GM12878 (cell line): ENCODE measurements around the gene MRPL57. TPM values are rescaled to one million over a fixed set of nuclear protein-coding genes. Genes with fewer than 3 reads are reported as not detected.

Experiments used
- ATAC-seq: fragments of 200-7000 bp; cut with Tn5 transposase; 3 replicates; pipeline ENCODE4 v1.9.1; 2020; ENCODE audit warnings: mild to moderate bottlenecking, moderate library complexity
- BruUV-seq: library from RNA; stranded (reverse); fragments of 400-500 nt; replicated peaks from 2 replicates; lab custom pipeline; 2021; lab: Mats Ljungman, UMichigan
- CTCF ChIA-PET: fragments of 300-600 bp; sonication (Branson Sonifier 250); formaldehyde crosslinking; extraction: SDS; loops from one replicate; lab custom pipeline; 2021; ENCODE audit warnings: inconsistent platforms; lab: Yijun Ruan, JAX
- POLR2A ChIA-PET: fragments of 350-600 bp; formaldehyde crosslinking; extraction: SDS; loops from one replicate; lab custom pipeline; 2021; ENCODE audit warnings: inconsistent platforms; lab: Charles Lee
- RAD21 ChIA-PET: fragments of 300-600 bp; sonication (Branson Sonifier 250); formaldehyde crosslinking; loops from one replicate; lab custom pipeline; 2023; ENCODE audit warnings: antibody characterized with exemption; ENCODE audit not compliant: unreplicated experiment; lab: Charles Lee
- SMC1A ChIA-PET: fragments of 300-600 bp; sonication (Branson Sonifier 250); formaldehyde crosslinking; loops from one replicate; lab custom pipeline; 2023; ENCODE audit not compliant: unreplicated experiment, uncharacterized antibody; lab: Charles Lee
- DNase-seq: peaks from one replicate; pipeline ENCODE4 v3.0.0-alpha.2; 2011; ENCODE audit warnings: low read depth, low spot score
- FAIRE-seq: peaks from 3 replicates; lab custom pipeline; 2011; peaks lifted over from hg19 to GRCh38; lab: Jason Lieb, UNC
- H2AFZ ChIP-seq: 2 replicates; pipeline ENCODE4 v1.6.0; 2011; ENCODE audit warnings: low read depth, low read length, control low read depth; ENCODE audit not compliant: control insufficient read depth
- H3K27ac ChIP-seq: 2 replicates; pipeline ENCODE4 v1.5.1; 2011; ENCODE audit warnings: control low read depth; ENCODE audit not compliant: control insufficient read depth, insufficient read depth
- H3K27me3 ChIP-seq, 2 experiments: replicated peaks in 1 of 2; 2 replicates each; pipeline versions ENCODE4 v1.6.0 to v1.6.1; 2011; ENCODE audit warnings: low read length in 1 of 2; ENCODE audit not compliant: control insufficient read depth in 2 of 2, insufficient read depth in 2 of 2
- H3K36me3 ChIP-seq, 2 experiments: 2 replicates each; pipeline ENCODE4 v1.5.1; 2011; ENCODE audit warnings: low read length in 1 of 2; ENCODE audit not compliant: control insufficient read depth in 2 of 2, insufficient read depth in 2 of 2
- H3K4me1 ChIP-seq: 2 replicates; pipeline ENCODE4 v1.6.1; 2011; ENCODE audit warnings: mild to moderate bottlenecking, low read length, moderate library complexity, mixed read lengths; ENCODE audit not compliant: control insufficient read depth, insufficient read depth
- H3K4me2 ChIP-seq: 2 replicates; pipeline ENCODE4 v1.6.0; 2011; ENCODE audit warnings: control low read depth; ENCODE audit not compliant: control insufficient read depth, insufficient read depth
- H3K4me3 ChIP-seq: fragments of 200-600 bp; sonication (generic); 2 replicates; pipeline ENCODE4 v1.5.1; 2016
- H3K79me2 ChIP-seq: 2 replicates; pipeline ENCODE4 v1.6.0; 2011; ENCODE audit warnings: low read length; ENCODE audit not compliant: control insufficient read depth, insufficient read depth
- H3K9ac ChIP-seq: 2 replicates; pipeline ENCODE4 v1.8.0; 2011; ENCODE audit warnings: low read length, control low read depth, mixed read lengths; ENCODE audit not compliant: control insufficient read depth, insufficient read depth
- H3K9me3 ChIP-seq: replicated peaks from 3 replicates; pipeline ENCODE4 v1.5.1; 2011; ENCODE audit warnings: mild to moderate bottlenecking, low read length; ENCODE audit not compliant: control insufficient read depth, insufficient read depth
- H4K20me1 ChIP-seq: 2 replicates; pipeline ENCODE4 v1.6.0; 2011; ENCODE audit not compliant: control insufficient read depth, insufficient read depth
- BCL11A ChIP-seq: IDR thresholded peaks from 2 replicates; pipeline ENCODE4 v1.6.1; 2011; ENCODE audit warnings: low read depth, low read length
- DPF2 ChIP-seq: fragments of 450-650 bp; IDR thresholded peaks from 2 replicates; pipeline ENCODE4 v1.6.1; 2017; ENCODE audit warnings: mild to moderate bottlenecking
- E2F8 ChIP-seq: fragments of 450-650 bp; IDR thresholded peaks from 2 replicates; pipeline ENCODE4 v1.6.1; 2018; ENCODE audit warnings: mild to moderate bottlenecking, low read depth, moderate library complexity; ENCODE audit not compliant: partially characterized antibody
- ELK1 ChIP-seq: IDR thresholded peaks from 2 replicates; pipeline ENCODE4 v1.6.1; 2012; ENCODE audit warnings: low read depth, low read length, improper control_type of control experiment
- EP300 ChIP-seq, 2 experiments: fragments of 150-350 bp in 1 of 2; IDR thresholded peaks; 2 replicates each; pipeline ENCODE4 v1.6.1; 2011 to 2012; ENCODE audit warnings: low read depth in 2 of 2, low read length in 2 of 2, borderline replicate concordance in 1 of 2, improper control_type of control experiment in 1 of 2, inconsistent platforms in 1 of 2; ENCODE audit not compliant: control insufficient read depth in 1 of 2
- EZH2 ChIP-seq: IDR thresholded peaks from 2 replicates; pipeline ENCODE4 v1.6.1; 2012; ENCODE audit warnings: low read depth, mild to moderate bottlenecking, control low read depth, inconsistent platforms, low read length, borderline replicate concordance; ENCODE audit not compliant: control insufficient read depth
- GATAD2B ChIP-seq: fragments of 450-650 bp; conservative IDR thresholded peaks from 2 replicates; pipeline ENCODE4 v1.6.1; 2017; ENCODE audit warnings: low read depth, mild to moderate bottlenecking, moderate library complexity
- SP1 ChIP-seq: IDR thresholded peaks from one replicate; pipeline ENCODE4 v1.6.1; 2011; ENCODE audit warnings: low read depth, low read length
- STAT1 ChIP-seq: fragments of 450-650 bp; conservative IDR thresholded peaks from 2 replicates; pipeline ENCODE4 v1.6.1; 2014; ENCODE audit warnings: antibody characterized with exemption, mild to moderate bottlenecking
- ZNF622 ChIP-seq: fragments of 450-650 bp; IDR thresholded peaks from 2 replicates; pipeline ENCODE4 v1.6.1; 2017; ENCODE audit warnings: mild to moderate bottlenecking, inconsistent platforms
- whole genome bisulfite sequencing: methylation state at CpG from one replicate; pipeline ENCODE4 v1.1.6; 2016; ENCODE audit warnings: low lambda C conversion rate; ENCODE audit not compliant: insufficient replicate concordance, insufficient coverage; ENCODE audit errors: missing lambda C conversion rate; 5-methylcytosine and 5-hydroxymethylcytosine counted together
- in situ Hi-C: fragments of 300-500 bp; cut with MboI; formaldehyde crosslinking; loops from 9 replicates; pipeline ENCODE4 v1.14.3; 2018; ENCODE audit warnings: mixed read lengths
- intact Hi-C: fragments of 100-400 bp; cut with micrococcal nuclease; formaldehyde crosslinking; loops from one replicate; pipeline ENCODE4 v1.14.2; 2022; ENCODE audit not compliant: unreplicated experiment
- polyA plus RNA-seq, 11 experiments: library from polyadenylated mRNA; depleted of rRNA in 4 of 11; unstranded in 6 of 11; stranded (reverse) in 5 of 11; fragments of >200 nt; fragmentation: Nextera tagmentation in 4 of 11; fragmentation: Illumina TruSeq in 1 of 11; extraction: Ambion mirVana in 4 of 11; extraction: Trizol in 1 of 11; gene quantifications; 1 replicate in 1 of 11; 2 replicates in 10 of 11; pipeline versions ENCODE4 v1.2.1 to v1.2.3, GENCODE V29; 2011 to 2016; ENCODE audit warnings: inconsistent platforms in 2 of 11, missing spikeins in 2 of 11, low read depth in 1 of 11
- total RNA-seq, 4 experiments: library from RNA; depleted of rRNA in 3 of 4; stranded (reverse); fragments of >200 nt in 3 of 4; fragmentation: Illumina TruSeq in 1 of 4; extraction: Trizol in 1 of 4; gene quantifications; 2 replicates each; pipeline versions ENCODE4 v1.2.1 to v1.2.3, GENCODE V29; 2013 to 2021
- TF ChIP-seq, protein P1 (sequence below): fragments of 450-650 bp; conservative IDR thresholded peaks from 2 replicates; pipeline ENCODE4 v1.6.1; 2017; ENCODE audit warnings: mild to moderate bottlenecking, moderate library complexity
- TF ChIP-seq, protein P2 (sequence below): fragments of 450-650 bp; IDR thresholded peaks from 2 replicates; pipeline ENCODE4 v1.6.1; 2017; ENCODE audit warnings: mild to moderate bottlenecking, moderate library complexity
- TF ChIP-seq, protein P3 (sequence below): IDR thresholded peaks from 2 replicates; pipeline ENCODE4 v1.6.1; 2011; ENCODE audit warnings: borderline replicate concordance, low read depth, mild to moderate bottlenecking, moderate library complexity, mixed read lengths, low read length; ENCODE audit not compliant: insufficient read depth; ENCODE audit errors: extremely low read length

The MRPL57 gene
- total and polyA plus RNA-seq, 10 of the 15 experiments (the other 5 are each of a cell fraction or from before 2014, with no cell fraction given): 10.5 to 90.6 (median 25.9) TPM

DNA sequence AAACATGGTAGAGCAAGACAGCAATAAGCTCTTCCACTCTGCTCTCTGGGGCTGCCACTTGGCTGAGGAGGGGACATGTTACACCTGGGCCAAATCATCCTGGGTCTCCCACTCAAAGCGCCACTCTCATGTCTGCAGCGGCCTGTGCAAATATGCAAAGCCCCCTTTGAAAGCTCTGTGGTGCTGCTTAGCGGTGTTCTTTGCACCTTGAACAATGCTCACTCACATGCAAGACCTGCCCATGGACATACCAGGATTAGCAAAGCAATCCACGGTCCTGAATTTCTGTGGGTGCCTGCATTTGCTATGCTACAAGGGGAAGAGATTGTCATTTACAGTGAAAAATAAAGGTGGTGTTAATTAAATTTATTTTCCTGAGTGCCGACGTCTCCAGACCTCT is 48.6 kb downstream of the MRPL57 start:
- H3K9ac ChIP-seq: no peak overlapping the region
- no peak for DNase-seq
- peaks cover 0 to 2% of the 10 kb centered on the region in 2 experiments; a peak in 1 of 4 replicates for H3K27me3 ChIP-seq
- no peak for ATAC-seq
- no peak overlapping the region for H3K27ac ChIP-seq
- H3K4me1 ChIP-seq: peaks cover under 1% of the 10 kb centered on the region
- ChIA-PET CTCF (no interaction called here), SMC1A (no interaction called here), POLR2A (no interaction called here), RAD21 (no interaction called here)
- no peak overlapping the region for H3K4me2 ChIP-seq
- FAIRE-seq: no peak
- in situ Hi-C loops: no loop called here
- intact Hi-C loops: no loop called here
- H3K36me3 ChIP-seq: no peaks in the 10 kb centered on the region
- no TSS peak for BruUV-seq
- peaks cover 3% of the 10 kb centered on the region; the same call in 2 of the 3 replicates for H3K9me3 ChIP-seq
- 49% methylated on average over 6 of the region's 6 CpGs for WGBS
- H3K4me3 ChIP-seq: no peak overlapping the region
- H4K20me1 ChIP-seq: no peaks in the 10 kb centered on the region
- H3K79me2 ChIP-seq: no peaks in the 10 kb centered on the region
- no peak overlapping the region for H2AFZ ChIP-seq
- TF ChIP-seq STAT1 (no peak), EP300 (IDR thresholded peaks at IDR 0.05; ENCODE audit: borderline replicate concordance in 1 of 2, control insufficient read depth in 1 of 2, low read depth in 2 of 2, low read length in 2 of 2) (no peak), DPF2 (no peak), ZNF622 (no peak), E2F8 (no peak), BCL11A (no peak), EZH2 (no peak), SP1 (no peak), GATAD2B (no peak), ELK1 (no peak)
- TF ChIP-seq, protein P1, sequence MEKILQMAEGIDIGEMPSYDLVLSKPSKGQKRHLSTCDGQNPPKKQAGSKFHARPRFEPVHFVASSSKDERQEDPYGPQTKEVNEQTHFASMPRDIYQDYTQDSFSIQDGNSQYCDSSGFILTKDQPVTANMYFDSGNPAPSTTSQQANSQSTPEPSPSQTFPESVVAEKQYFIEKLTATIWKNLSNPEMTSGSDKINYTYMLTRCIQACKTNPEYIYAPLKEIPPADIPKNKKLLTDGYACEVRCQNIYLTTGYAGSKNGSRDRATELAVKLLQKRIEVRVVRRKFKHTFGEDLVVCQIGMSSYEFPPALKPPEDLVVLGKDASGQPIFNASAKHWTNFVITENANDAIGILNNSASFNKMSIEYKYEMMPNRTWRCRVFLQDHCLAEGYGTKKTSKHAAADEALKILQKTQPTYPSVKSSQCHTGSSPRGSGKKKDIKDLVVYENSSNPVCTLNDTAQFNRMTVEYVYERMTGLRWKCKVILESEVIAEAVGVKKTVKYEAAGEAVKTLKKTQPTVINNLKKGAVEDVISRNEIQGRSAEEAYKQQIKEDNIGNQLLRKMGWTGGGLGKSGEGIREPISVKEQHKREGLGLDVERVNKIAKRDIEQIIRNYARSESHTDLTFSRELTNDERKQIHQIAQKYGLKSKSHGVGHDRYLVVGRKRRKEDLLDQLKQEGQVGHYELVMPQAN: no peak
- TF ChIP-seq, protein P2, sequence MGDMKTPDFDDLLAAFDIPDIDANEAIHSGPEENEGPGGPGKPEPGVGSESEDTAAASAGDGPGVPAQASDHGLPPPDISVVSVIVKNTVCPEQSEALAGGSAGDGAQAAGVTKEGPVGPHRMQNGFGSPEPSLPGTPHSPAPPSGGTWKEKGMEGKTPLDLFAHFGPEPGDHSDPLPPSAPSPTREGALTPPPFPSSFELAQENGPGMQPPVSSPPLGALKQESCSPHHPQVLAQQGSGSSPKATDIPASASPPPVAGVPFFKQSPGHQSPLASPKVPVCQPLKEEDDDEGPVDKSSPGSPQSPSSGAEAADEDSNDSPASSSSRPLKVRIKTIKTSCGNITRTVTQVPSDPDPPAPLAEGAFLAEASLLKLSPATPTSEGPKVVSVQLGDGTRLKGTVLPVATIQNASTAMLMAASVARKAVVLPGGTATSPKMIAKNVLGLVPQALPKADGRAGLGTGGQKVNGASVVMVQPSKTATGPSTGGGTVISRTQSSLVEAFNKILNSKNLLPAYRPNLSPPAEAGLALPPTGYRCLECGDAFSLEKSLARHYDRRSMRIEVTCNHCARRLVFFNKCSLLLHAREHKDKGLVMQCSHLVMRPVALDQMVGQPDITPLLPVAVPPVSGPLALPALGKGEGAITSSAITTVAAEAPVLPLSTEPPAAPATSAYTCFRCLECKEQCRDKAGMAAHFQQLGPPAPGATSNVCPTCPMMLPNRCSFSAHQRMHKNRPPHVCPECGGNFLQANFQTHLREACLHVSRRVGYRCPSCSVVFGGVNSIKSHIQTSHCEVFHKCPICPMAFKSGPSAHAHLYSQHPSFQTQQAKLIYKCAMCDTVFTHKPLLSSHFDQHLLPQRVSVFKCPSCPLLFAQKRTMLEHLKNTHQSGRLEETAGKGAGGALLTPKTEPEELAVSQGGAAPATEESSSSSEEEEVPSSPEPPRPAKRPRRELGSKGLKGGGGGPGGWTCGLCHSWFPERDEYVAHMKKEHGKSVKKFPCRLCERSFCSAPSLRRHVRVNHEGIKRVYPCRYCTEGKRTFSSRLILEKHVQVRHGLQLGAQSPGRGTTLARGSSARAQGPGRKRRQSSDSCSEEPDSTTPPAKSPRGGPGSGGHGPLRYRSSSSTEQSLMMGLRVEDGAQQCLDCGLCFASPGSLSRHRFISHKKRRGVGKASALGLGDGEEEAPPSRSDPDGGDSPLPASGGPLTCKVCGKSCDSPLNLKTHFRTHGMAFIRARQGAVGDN: no peak
- TF ChIP-seq, protein P3, sequence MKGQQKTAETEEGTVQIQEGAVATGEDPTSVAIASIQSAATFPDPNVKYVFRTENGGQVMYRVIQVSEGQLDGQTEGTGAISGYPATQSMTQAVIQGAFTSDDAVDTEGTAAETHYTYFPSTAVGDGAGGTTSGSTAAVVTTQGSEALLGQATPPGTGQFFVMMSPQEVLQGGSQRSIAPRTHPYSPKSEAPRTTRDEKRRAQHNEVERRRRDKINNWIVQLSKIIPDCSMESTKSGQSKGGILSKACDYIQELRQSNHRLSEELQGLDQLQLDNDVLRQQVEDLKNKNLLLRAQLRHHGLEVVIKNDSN: no peak
